Peyer's patch (tissue), 4 donors: ENCODE results near the gene LARP4B.

Experiments used
- CTCF ChIP-seq, 6 experiments: fragments of 450-650 bp in 4 of 6; fragments of 200-600 bp in 2 of 6; sonication (generic) in 1 of 6; IDR thresholded peaks; one replicate each; pipeline ENCODE4 v1.5.1; 2017 to 2019; ENCODE audit warnings: antibody characterized with exemption in 6 of 6, mild to moderate bottlenecking in 3 of 6, moderate library complexity in 1 of 6
- POLR2A ChIP-seq, 2 donors: fragments of 450-650 bp; IDR thresholded peaks; one replicate each; pipeline ENCODE4 v1.5.1; 2017; ENCODE audit warnings: antibody characterized with exemption in 2 of 2, mild to moderate bottlenecking in 2 of 2, moderate library complexity in 2 of 2

GRCh38 chr10:796233-796632, 135.3 kb downstream of the LARP4B start:
- TF ChIP-seq POLR2A (IDR thresholded peaks at IDR 0.05) (no peak), CTCF (IDR thresholded peaks at IDR 0.05) (no peak)
